ENCODE data around the gene ELN. TPM values are rescaled to one million over a fixed set of nuclear protein-coding genes. Genes with fewer than 3 reads are reported as not detected.
A peak's percentile ranks its signal among the peaks of the same experiment; 100 is the strongest.

Gene ELN
- total and polyA plus RNA-seq, 9 of the 15 experiments (the other 6 are each of a cell fraction or from before 2014, with no cell fraction given), result 0.20 TPM; not detected in 8

DNA sequence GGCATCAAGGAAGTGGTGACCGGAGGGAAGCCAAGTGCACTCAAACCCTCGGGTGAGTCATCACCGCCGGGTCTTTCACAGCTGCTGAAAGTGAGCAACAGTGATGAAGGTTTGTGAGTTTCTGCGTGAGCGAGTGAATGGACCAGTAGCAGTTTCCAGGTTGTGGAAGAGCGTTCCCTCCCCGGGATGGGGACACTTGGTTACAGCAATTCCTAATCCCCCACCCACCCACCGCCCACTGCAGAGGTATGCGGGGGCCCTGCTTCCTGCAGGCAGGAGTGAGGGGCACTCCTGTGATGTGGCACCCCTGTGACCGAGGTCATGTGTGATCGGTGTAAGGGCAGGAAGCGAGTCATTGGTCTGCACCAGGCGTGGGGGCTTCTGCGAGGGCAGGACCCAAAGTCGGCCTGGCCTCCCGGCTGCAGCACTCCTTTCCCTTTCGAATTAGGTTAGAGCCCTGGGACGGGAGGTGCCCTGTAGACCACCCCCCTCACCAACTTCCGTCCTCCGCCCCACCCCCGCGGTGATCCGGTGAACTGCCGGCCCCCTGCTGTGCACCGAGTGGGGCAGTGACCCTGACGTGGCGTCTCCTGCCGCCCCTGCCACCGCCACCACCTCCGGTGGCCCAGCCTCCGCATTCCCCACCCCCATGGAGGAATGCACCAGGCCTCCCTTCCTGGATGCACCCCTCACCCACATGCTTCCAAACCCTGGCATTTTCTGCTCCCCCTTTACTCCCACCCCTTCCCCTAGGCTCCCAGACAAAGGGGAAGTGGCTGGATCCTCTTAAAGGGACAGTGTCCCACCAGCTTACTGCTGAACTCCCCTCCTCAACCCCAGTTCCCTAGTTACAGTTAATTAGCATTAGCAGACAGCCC is 66.5 kb downstream of the ELN start:
- Histone ChIP-seq H3K27me3 (ENCODE audit: control insufficient read depth in 2 of 2, insufficient read depth in 2 of 2, low read length in 2 of 2) (no peaks in the 10 kb centered on the region), H3K9ac (ENCODE audit: insufficient read depth in 1 of 2, low read depth in 2 of 2, low read length in 2 of 2) (peak overlapping the region in 1 of 2 experiments; percentile 76), H3K4me1 (replicated peaks in 1 of 2; ENCODE audit: control insufficient read depth in 2 of 2, insufficient read depth in 2 of 2, low read length in 2 of 2) (peaks cover 15 to 35% of the 10 kb centered on the region in 2 experiments), H3K9me1 (ENCODE audit: control insufficient read depth, insufficient read depth, low read length) (no peaks in the 10 kb centered on the region), H2AFZ (ENCODE audit: low read depth, low read length) (peak overlapping the region; percentile 30; the same call in 1 of the 2 replicates), H4K20me1 (replicated peaks; ENCODE audit: control insufficient read depth, insufficient read depth, low read length) (peaks cover 13% of the 10 kb centered on the region; the same call in 1 of the 2 replicates), H3K4me2 (ENCODE audit: insufficient read depth, low read length) (peak overlapping the region; percentile 36; the same call in 1 of the 2 replicates), H3K79me2 (ENCODE audit: control insufficient read depth, insufficient read depth, low read length) (0 out of 3 replicates have a peak, but pooled peaks cover 3% of the 10 kb centered on the region), H3K9me3 (replicated peaks; ENCODE audit: control insufficient read depth, insufficient read depth, low read depth, low read length) (no peaks in the 10 kb centered on the region), H3K27ac (ENCODE audit: extremely low read depth, low read depth, low read length) (peak overlapping the region; percentile 45; the same call in 2 of the 3 replicates), H3K36me3 (ENCODE audit: control insufficient read depth, insufficient read depth, low read length) (peaks cover 39% of the 10 kb centered on the region; the same call in 2 of the 3 replicates), H3K4me3 (peak overlapping the region; percentile 12; the same call in 1 of the 2 replicates)
- CTCF ChIA-PET (ENCODE audit: low intra/inter-chr PET ratio), result no interaction called here
- BruUV-seq (replicated peaks), result no TSS peak
- DNase-seq (ENCODE audit: extremely low read depth in 1 of 4, low spot score in 3 of 4) (peak; percentile 58 to 75 (median 68)), FAIRE-seq (peak; percentile 78), ATAC-seq (peak; percentile 57)
- in situ Hi-C loops (cut with MboI) (no loop called here), intact Hi-C loops (cut with micrococcal nuclease) (no loop called here)
- 45% methylated on average over 20 of the region's 32 CpGs for WGBS (ENCODE audit: insufficient coverage, low coverage, missing lambda C conversion rate)
- POLR2A ChIA-PET, result interaction anchor here (3.2 kb wide), 1 partner anchor 11 kb away, joined by 10 read pairs; the partner anchor contains the start of gene LIMK1
- TF ChIP-seq ZBTB17 (CRISPR knock-in tag; IDR thresholded peaks at IDR 0.05) (no peak), SRF (CRISPR knock-in tag; IDR thresholded peaks at IDR 0.05) (no peak), MIER1 (IDR thresholded peaks at IDR 0.05; ENCODE audit: low read depth) (no peak), ZBTB7A (IDR thresholded peaks at IDR 0.05; ENCODE audit: borderline replicate concordance, control insufficient read depth, low read depth, low read length) (peak; percentile 70; the same call in 1 of the 2 replicates), JUND (IDR thresholded peaks at IDR 0.05; ENCODE audit: borderline replicate concordance, low read depth, low read length) (peak; percentile 92), JUND (tag; IDR thresholded peaks at IDR 0.05; ENCODE audit: borderline replicate concordance, low read depth, low read length) (peak; percentile 79; the same call in 2 of the 3 replicates), TBL1XR1 (IDR thresholded peaks at IDR 0.05; ENCODE audit: low read length in 2 of 2) (no peak), SPI1 (IDR thresholded peaks at IDR 0.05; ENCODE audit: borderline replicate concordance, low read depth, low read length) (peak; percentile 86), ZNF23 (CRISPR knock-in tag; IDR thresholded peaks at IDR 0.05) (no peak), TFAM (CRISPR knock-in tag; conservative IDR thresholded peaks at IDR 0.05) (no peak), ZNF584 (CRISPR knock-in tag; IDR thresholded peaks at IDR 0.05; ENCODE audit: low read depth) (0 out of 2 replicates have a peak, but pooled peaks have one; percentile 32), ZKSCAN1 (IDR thresholded peaks at IDR 0.05; ENCODE audit: low read depth, low read length) (no peak)
- TF ChIP-seq, protein P1, sequence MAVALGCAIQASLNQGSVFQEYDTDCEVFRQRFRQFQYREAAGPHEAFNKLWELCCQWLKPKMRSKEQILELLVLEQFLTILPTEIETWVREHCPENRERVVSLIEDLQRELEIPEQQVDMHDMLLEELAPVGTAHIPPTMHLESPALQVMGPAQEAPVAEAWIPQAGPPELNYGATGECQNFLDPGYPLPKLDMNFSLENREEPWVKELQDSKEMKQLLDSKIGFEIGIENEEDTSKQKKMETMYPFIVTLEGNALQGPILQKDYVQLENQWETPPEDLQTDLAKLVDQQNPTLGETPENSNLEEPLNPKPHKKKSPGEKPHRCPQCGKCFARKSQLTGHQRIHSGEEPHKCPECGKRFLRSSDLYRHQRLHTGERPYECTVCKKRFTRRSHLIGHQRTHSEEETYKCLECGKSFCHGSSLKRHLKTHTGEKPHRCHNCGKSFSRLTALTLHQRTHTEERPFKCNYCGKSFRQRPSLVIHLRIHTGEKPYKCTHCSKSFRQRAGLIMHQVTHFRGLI (CRISPR knock-in tag; IDR thresholded peaks at IDR 0.05), result no peak
- TF ChIP-seq, protein P2, sequence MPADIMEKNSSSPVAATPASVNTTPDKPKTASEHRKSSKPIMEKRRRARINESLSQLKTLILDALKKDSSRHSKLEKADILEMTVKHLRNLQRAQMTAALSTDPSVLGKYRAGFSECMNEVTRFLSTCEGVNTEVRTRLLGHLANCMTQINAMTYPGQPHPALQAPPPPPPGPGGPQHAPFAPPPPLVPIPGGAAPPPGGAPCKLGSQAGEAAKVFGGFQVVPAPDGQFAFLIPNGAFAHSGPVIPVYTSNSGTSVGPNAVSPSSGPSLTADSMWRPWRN (IDR thresholded peaks at IDR 0.05; ENCODE audit: low read depth), result no peak
- TF ChIP-seq, protein P3, sequence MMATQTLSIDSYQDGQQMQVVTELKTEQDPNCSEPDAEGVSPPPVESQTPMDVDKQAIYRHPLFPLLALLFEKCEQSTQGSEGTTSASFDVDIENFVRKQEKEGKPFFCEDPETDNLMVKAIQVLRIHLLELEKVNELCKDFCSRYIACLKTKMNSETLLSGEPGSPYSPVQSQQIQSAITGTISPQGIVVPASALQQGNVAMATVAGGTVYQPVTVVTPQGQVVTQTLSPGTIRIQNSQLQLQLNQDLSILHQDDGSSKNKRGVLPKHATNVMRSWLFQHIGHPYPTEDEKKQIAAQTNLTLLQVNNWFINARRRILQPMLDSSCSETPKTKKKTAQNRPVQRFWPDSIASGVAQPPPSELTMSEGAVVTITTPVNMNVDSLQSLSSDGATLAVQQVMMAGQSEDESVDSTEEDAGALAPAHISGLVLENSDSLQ (IDR thresholded peaks at IDR 0.05), result no peak
- TF ChIP-seq, protein P4, sequence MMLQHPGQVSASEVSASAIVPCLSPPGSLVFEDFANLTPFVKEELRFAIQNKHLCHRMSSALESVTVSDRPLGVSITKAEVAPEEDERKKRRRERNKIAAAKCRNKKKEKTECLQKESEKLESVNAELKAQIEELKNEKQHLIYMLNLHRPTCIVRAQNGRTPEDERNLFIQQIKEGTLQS (IDR thresholded peaks at IDR 0.05), result peak; percentile 91
- TF ChIP-seq, protein P4 (CRISPR knock-in tag; conservative IDR thresholded peaks at IDR 0.05), result no peak
